DMS153 (cell line): ENCODE measurements around the gene STX8.
"Not testable (repeated sequence)": the region's sequence is repeated elsewhere in the genome, so short reads cannot be mapped to it uniquely, and the experiment has no call there.

Experiments used
- DNase-seq: peaks from one replicate; lab custom pipeline; 2025; lab: John Stamatoyannopoulos, UW

The STX8 gene

GRCh38 chr17:9258115-9259015 lies 317.3 kb downstream of the STX8 start:
- no peak for DNase-seq

- DNase-seq = not testable (repeated sequence)
Measured at GRCh38 chr17:9257630-9257965, 318.0 kb downstream of the STX8 start.

DNA sequence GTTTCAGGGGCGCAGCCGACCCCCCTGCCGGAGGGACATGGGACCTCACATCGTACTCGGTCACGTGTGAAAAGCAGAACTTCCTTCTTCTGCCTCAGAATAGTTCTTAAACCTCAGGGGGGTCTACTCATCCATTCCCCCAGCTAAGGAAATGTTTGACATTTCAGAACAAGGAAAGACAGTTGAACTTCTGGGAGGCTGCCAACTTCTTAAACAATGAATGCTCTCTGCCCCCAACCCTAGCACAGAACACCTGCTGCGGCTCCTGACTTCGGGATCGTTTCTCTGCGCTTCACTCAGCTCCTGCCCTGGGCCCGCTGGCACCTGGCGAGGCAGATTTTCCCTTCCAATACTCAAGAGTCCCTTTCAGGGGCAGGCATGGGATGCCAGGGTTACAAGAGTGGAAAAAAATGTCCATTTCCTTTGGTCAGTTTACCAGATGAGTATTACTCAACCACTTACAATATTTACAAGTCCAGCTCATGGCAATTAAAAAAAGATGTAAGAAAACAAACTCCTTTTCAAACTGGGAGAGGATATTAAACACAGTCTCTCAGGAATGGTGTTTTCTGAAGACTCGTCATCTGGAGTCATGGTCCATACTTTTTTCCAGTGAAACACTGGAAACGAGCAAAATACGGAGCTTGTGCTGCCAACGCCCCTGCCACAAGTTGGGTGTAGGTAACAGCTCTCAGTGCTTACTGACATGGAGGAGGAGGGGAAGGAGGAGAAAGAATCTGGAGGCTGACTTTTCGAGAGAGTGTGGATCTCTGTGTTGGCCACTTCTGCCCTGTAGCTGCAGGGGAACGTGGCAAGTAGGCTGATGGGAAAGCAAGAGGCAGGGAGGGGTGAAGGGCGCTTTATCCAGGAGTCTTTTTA lies 318.6 kb downstream of the STX8 start:
- no peak for DNase-seq

DNA sequence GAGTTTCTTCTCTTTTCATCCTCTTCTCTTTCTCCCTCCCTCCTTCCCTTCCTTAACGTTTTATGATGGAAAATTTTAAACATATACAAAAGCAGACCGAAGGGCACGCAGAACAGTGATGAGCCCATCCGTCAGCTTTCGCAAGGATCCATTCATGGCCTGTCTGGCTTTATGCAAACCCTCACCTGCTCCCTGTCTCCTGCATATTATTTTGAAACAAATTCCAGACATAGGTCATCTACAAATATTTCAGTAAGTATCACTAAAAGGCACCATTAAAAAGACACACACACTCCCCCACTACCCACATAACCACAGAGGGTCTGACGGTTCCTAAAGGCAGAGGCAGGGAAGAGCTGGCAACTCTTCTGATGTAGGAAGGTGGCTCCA lies 319.3 kb downstream of the STX8 start:
- DNase-seq = no peak

DNA sequence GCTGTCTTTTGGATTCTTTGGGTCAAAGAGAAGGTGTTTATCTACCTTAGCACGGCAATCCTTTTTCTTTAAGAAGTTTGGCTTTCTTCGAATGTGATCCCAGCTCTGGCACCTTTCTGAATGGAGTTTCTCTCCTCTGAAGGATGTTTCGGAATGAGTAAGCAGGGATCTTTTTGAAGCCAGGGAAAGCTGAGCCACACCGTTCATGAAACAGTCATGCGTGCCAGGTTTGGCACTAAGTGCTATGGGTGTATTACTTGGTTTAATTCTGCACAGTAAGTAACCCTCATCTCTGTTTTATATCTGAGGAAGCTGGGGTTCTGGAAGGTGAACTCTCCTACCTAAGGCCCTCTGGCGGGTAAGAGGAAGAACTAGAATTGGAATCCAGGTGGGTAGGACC lies 319.8 kb downstream of the STX8 start:
- DNase-seq = no peak

DNA sequence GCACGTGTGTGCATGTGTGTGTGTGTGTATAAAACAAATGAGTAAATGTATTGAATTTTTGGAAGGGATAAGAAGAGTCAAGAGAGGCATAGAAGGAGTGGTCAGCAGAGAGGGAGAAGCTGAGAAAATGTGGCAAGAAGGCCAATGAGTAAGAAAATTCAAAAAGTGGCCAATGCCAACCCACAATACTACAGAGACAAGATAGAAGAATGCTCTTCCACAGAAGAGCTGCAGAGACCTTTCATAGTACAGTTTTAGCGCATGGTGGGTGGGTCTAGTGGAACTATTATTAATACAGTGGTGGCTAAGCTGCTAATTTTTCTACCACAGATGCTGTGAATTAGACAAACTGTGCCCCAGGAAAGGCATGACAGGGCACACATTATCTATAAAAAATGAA lies 320.8 kb downstream of the STX8 start:
- DNase-seq = no peak

DNA sequence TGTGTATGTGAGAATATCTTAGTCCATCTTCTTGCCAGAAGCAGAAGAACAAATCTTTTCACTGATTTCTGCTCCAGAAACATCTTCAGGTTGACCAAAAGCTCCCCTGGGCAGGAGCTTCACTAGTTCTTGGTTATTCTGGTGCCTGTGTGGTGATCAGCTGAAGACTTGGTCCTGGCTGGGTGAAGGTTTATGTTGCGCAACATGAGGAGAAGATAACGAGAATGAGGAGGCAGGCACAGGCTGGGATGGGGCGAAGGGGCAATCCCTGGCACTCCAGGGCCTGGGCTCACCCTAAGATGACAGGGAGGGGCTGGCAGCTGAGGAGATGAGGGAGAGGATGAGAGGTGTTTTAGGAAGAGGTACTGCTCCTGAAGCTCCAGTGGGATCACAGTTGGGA lies 322.3 kb downstream of the STX8 start:
- DNase-seq = no peak

DNA sequence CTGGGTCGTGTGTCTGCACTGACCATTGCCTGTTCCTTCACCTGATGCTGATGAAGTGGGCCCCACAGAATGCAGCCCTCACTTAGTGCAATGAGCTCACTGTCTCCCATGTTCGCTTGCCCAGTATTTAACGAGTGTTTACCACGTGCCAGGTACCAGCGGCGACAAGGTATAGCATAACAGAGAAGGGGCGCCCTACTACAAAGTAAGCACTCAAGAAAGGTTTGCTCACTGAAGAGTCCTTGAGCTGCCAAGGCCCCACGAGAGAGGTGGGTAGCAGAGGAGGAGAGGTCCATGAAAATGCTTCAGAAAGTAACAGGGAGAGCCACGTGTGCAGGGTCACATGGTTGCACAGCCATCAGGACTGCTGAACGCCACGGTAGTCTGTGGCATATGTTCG lies 324.3 kb downstream of the STX8 start:
- no peak for DNase-seq

GRCh38 chr17:9249245-9249953 lies 326.2 kb downstream of the STX8 start:
- DNase-seq = no peak

DNA sequence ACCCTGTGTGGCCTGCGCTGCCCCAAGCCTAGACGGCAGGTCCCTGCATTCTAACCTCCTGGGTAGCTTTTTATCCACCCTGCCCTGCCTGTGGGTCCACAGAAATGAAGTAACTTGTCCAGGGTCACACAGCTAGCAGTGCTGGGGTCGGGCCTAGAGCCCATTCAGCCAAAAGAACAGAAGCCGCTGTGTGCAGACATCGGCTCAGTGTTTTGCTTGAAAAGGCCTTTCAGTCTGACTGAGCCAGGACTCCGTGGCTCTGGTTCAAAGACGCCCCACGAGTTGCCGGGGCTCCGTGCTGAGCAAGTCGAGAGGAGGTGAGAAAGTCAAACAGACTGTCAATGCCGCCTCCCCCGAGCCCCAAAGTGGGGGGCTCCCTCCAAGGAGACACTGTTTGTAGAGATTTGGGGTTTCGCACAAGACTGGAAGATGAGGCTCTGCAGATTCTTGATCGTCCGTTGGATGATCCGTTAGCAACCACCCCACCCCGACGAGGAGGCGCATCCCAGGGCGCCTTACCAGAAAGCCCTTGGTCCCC lies 328.1 kb downstream of the STX8 start:
- no peak for DNase-seq

DNA sequence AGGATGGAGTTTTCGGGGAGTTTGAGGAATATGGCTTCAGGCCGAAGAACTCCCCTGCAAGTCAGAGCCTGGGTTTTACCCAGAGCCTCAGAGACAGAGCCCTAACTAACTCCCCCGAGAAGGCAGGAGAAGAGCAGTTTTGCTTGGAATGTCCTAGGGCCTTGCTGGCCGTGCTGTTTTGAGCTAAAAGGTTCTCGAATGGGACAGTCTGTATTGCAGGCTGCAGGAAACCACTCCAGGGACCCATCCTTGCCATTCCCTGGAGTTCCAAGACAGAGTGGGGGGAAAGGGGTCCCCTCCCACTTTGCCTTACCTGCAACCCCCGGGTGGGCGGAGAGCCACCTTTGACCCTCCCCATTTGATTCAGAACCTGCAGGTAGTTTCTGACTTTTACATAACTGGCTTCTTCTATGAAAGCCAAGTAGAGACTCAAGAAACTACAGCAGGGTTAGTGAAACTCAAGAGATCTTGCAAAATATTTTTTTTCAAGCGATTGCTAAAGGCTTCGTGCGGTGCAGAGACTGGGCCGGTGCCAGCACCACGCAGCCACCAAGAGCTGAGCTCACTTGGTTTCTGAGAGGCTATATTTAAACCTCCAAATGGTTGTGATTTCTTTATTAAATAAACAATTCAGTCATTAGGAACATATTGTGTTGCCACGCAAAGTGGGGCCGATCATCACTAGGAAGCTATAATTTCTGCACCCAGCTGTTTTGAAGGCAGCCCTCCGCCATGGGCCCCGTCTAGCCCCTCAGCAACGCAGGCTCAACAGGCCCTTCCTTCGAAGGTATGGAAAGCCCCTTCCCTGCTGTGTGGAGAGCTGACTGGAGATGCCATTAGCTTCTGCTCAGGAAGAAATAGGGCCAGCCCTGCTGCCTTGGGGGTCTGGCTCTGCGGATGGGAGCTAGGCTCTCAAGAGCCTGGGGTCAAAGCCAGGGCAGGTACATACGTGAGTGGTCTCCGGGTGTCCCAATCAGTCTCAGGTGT lies 331.3 kb downstream of the STX8 start:
- no peak for DNase-seq

GRCh38 chr17:9242983-9243382 lies 332.6 kb downstream of the STX8 start:
- no peak for DNase-seq

DNA sequence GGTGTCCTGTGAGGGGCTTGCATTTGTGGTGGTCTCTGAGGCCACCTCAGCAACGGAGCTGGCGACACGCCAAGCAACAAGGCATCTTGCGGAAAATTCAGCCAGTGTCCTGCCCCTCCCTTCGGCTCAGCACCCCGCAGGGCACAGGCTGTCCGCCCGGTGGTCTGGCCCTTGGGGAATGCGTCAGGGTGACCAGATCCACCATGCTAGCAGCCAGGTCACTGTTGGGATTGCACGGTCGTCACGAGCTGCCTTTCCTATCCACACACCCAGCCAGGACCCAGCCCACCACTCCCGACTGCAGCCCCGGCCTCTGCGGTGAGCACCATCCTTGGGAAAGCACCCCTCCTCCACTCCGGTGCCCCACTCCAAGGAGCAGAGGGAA lies 333.1 kb downstream of the STX8 start:
- no peak for DNase-seq

GRCh38 chr17:9241774-9242496 lies 333.7 kb downstream of the STX8 start:
- no peak for DNase-seq

GRCh38 chr17:9241371-9241712 lies 334.3 kb downstream of the STX8 start:
- no peak for DNase-seq

- no peak for DNase-seq
Measured at GRCh38 chr17:9240659-9241370, 334.8 kb downstream of the STX8 start.

DNA sequence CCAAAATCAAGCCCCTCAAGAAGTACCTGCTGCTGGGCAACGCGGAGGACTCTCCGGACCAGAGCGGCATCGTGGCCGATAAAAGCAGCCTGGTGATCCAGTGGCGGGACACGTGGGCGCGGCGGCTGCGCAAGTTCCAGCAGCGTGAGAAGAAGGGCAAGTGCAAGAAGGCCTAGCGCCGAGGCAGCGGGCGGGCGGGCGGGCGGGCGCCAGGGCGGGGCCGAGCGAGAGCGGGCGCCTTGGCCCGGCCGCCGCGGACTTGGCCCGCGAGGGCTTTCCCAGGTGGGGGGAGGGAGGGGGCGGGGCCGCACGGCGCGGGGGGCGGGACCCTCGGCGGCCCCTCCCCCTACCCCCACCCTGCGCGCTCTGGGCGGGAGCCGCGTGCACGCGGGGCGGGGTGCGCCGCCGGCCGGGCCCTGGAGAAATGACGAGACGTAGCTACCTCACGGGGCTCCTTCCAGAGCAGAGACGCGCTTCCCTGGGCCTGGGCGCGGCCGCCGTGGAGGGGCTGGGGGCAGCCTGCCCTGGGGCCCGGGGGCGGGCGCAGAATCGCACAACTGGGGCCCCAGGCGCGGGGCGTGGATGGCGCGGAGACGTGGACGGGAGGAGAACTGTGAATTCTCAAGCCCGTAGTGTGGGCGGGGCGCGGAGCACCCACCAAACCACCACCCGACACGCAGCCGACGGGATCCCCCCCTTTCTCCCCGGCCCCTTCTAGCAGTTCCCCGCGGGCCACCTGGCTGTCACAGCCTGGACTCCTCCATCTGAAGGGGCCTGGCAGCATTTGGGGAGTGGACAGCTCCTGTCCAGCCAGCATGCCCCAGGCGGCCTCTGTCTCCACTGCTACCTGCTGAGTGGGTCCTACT lies 335.6 kb downstream of the STX8 start:
- DNase-seq = no peak

DNA sequence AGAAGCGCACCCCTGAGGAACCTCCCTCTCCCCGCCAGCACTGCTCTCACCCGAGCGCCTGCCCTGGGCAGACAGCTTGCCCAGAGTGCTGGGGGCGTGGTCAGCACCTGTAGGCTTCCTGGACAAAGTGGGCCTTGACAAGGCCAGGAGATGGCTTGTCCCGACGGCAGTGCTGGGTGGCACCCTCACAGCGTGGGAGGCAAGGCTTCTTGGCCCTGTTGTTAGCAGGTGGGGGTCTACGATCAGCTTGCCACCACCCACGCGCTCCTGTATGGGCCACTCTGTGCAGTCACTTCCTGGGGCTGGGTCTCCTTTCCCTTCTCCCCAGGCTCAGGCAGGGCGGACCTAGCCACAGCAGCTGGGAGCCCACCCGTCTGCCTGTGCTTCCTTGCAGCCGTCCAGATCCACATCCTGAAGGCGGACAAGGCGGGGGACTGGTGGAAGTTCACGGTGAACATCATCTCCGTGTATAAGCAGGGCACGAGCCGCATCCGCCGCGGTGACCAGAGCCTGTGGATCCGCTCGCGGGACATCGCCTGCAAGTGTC lies 336.3 kb downstream of the STX8 start:
- no peak for DNase-seq
